Measurements from ENCODE around the gene ST8SIA6.

DNA sequence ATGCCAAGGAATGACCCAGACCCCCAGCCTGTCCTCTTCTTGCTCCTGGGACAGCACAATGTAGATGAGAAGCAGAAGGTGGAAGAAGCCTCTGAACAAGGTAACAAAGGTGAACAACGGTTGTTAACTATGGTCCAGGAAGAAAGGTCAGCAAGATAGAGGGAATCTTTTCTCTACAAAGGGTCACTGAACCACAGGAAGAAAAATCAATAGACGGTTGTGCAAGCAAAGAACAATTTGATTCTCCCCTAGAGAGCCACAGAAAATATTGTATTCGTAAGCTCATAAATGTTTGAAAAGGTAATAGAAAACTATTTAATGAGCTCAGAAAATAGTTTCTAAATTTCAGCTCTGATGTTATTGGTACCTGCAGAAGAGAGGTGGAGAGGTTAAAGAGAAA lies 111.3 kb downstream of the ST8SIA6 start:
- TF ChIP-seq POLR2A (IDR thresholded peaks at IDR 0.05; ENCODE audit: control extremely low read depth in 1 of 2, low read depth in 2 of 2, low read length in 2 of 2) = no peak
- no peak for TF ChIP-seq YY1 (IDR thresholded peaks at IDR 0.05; ENCODE audit: low read depth, low read length)
- TF ChIP-seq, protein P1, sequence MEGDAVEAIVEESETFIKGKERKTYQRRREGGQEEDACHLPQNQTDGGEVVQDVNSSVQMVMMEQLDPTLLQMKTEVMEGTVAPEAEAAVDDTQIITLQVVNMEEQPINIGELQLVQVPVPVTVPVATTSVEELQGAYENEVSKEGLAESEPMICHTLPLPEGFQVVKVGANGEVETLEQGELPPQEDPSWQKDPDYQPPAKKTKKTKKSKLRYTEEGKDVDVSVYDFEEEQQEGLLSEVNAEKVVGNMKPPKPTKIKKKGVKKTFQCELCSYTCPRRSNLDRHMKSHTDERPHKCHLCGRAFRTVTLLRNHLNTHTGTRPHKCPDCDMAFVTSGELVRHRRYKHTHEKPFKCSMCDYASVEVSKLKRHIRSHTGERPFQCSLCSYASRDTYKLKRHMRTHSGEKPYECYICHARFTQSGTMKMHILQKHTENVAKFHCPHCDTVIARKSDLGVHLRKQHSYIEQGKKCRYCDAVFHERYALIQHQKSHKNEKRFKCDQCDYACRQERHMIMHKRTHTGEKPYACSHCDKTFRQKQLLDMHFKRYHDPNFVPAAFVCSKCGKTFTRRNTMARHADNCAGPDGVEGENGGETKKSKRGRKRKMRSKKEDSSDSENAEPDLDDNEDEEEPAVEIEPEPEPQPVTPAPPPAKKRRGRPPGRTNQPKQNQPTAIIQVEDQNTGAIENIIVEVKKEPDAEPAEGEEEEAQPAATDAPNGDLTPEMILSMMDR (IDR thresholded peaks at IDR 0.05; ENCODE audit: control extremely low read depth in 1 of 3, insufficient read depth in 1 of 3, low read depth in 1 of 3, low read length in 3 of 3) = no peak
- TF ChIP-seq, protein P2, sequence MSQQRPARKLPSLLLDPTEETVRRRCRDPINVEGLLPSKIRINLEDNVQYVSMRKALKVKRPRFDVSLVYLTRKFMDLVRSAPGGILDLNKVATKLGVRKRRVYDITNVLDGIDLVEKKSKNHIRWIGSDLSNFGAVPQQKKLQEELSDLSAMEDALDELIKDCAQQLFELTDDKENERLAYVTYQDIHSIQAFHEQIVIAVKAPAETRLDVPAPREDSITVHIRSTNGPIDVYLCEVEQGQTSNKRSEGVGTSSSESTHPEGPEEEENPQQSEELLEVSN (IDR thresholded peaks at IDR 0.05) = no peak
- TF ChIP-seq POLR2AphosphoS5 (IDR thresholded peaks at IDR 0.05; ENCODE audit: low read depth, low read length) = no peak
- no peak for TF ChIP-seq RNF2 (IDR thresholded peaks at IDR 0.05; ENCODE audit: borderline replicate concordance, low read depth, low read length, missing control alignments, poor library complexity, severe bottlenecking)
- no peak for TF ChIP-seq RAD21 (IDR thresholded peaks at IDR 0.05 in 1 of 2, conservative IDR thresholded peaks at IDR 0.05 in 1 of 2; ENCODE audit: low read depth in 2 of 2, low read length in 2 of 2)

Data from H1 (cell line).